ENCODE measurements around the gene CTSD. TPM values are rescaled to one million over a fixed set of nuclear protein-coding genes. Genes with fewer than 3 reads are reported as not detected.

The CTSD gene
- polyA plus RNA-seq, 4 donors: 537 to 799 (median 556) TPM

DNA sequence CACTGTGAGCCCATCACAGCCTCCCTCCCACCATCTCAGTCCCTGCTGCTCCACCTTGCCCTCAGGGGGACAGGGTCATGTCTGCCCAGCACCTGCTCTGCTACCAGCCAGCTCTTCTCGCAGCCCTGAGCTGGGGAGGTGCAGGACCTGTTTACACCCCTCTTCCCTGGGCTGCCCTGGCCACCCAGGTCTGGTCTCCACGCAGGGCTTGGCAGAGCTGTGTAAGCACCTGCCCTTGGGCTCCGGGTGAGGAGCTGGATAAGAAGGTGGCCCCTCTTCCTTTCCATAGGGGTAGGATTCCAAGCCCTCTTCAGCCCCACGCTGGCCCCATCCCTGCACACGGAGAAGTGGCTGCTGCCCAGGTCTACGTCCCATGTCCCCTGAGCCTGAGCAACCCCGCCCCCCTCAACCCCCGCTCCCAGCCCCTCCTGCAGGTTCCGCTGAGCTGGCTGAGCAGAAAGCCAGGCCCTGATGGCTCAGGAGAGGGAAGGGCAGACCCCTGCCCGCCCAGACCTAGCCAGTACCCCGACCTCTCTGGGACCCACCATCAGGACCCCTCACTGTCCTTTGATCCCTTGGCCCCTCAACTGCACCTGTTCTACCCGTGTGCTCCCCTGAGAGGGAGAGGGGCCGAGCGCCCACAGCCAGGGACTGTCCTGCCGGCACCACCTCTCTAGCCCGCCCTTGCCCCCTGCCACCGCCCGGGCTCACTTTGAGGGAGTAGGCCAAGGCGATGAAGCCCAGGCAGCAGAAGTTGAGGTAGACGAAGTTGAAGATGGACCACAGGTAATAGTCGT is 16.6 kb downstream of the CTSD start:
- H3K9me3 ChIP-seq (ENCODE audit: control insufficient read depth in 2 of 2, insufficient read depth in 1 of 2, low read depth in 1 of 2, low read length in 1 of 2): no peaks in the 10 kb centered on the region
- H3K4me1 ChIP-seq (ENCODE audit: control insufficient read depth in 3 of 3, insufficient read depth in 2 of 3, low read depth in 1 of 3, low read length in 2 of 3): no peaks in the 10 kb centered on the region
- H3K27me3 ChIP-seq (ENCODE audit: control insufficient read depth in 3 of 3, insufficient read depth in 3 of 3, low read length in 3 of 3): peaks cover 0 to 48% (median 9%) of the 10 kb centered on the region in 3 donors
- peaks cover 0 to 7% (median 0%) of the 10 kb centered on the region in 3 donors for H3K36me3 ChIP-seq (ENCODE audit: control insufficient read depth in 3 of 3, insufficient read depth in 2 of 3, low read depth in 1 of 3, low read length in 3 of 3)
- FAIRE-seq: no peak
- no peak for DNase-seq
- H3K4me3 ChIP-seq (ENCODE audit: low read depth in 1 of 3, low read length in 3 of 3): no peak overlapping the region
- H3K27ac ChIP-seq (ENCODE audit: low read depth in 1 of 3, low read length in 2 of 3): no peak overlapping the region
- 85 to 93% (median 91%) methylated on average over 19 to 21 of the region's 21 CpGs for WGBS, 3 donors

DNA sequence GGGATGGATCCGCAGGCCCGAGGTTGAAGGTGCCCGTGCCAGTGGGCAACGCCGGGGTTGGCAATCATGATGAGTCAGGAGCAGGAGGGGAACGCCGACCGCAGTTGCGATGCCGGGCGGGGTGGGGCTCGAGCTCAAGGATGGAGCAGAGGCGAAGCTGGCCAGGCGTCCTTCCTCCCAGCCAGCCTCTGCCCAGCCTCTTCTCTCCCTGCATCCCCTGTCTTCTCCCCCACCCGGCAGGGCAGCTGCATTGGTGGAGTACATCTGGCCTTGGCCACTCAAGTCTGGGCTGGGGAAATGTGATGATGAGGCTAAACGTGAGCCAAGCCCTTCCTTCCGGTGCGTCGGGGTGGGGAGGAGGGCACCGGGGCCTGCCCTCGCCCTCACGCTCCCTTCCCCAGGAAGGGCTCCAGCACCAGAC is 17.2 kb downstream of the CTSD start:
- no peak for FAIRE-seq
- Histone ChIP-seq H3K4me3 (ENCODE audit: low read depth in 1 of 3, low read length in 3 of 3) (no peak overlapping the region), H3K4me1 (ENCODE audit: control insufficient read depth in 3 of 3, insufficient read depth in 2 of 3, low read depth in 1 of 3, low read length in 2 of 3) (no peaks in the 10 kb centered on the region), H3K27me3 (ENCODE audit: control insufficient read depth in 3 of 3, insufficient read depth in 3 of 3, low read length in 3 of 3) (peaks cover 0 to 51% (median 9%) of the 10 kb centered on the region in 3 donors), H3K36me3 (ENCODE audit: control insufficient read depth in 3 of 3, insufficient read depth in 2 of 3, low read depth in 1 of 3, low read length in 3 of 3) (peaks cover 0 to 2% (median 0%) of the 10 kb centered on the region in 3 donors), H3K9me3 (ENCODE audit: control insufficient read depth in 2 of 2, insufficient read depth in 1 of 2, low read depth in 1 of 2, low read length in 1 of 2) (no peaks in the 10 kb centered on the region), H3K27ac (ENCODE audit: low read depth in 1 of 3, low read length in 2 of 3) (no peak overlapping the region)
- DNase-seq: no peak
- 83 to 91% (median 91%) methylated on average over 22 of the region's 22 CpGs for WGBS, 3 donors

DNA sequence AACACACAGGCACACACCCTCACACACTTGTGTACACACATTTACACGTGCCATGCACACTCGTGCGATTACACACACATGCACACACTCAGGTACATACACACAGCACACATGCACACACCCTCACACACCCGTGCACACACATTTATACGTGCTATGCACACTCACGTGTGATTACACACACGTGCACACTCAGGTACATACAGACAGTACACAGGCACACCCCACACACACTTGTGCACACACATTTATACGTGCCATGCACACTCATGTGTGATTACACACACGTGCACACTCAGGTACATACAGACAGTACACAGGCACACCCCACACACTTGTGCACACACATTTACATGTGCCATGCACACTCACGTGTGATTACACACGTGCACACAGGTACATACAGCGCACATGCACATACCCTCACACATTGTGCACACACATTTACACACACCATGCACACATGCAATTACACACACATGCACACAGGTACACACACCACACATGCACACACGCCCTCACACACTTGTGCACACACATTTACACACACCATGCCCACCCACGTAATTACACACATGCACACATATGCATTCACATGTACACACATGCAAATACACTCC is 17.9 kb downstream of the CTSD start:
- H3K27ac ChIP-seq (ENCODE audit: low read depth in 1 of 3, low read length in 2 of 3): no peak overlapping the region
- no peak overlapping the region for H3K4me3 ChIP-seq (ENCODE audit: low read depth in 1 of 3, low read length in 3 of 3)
- H3K27me3 ChIP-seq (ENCODE audit: control insufficient read depth in 3 of 3, insufficient read depth in 3 of 3, low read length in 3 of 3): peaks cover 0 to 55% (median 9%) of the 10 kb centered on the region in 3 donors
- H3K9me3 ChIP-seq (ENCODE audit: control insufficient read depth in 2 of 2, insufficient read depth in 1 of 2, low read depth in 1 of 2, low read length in 1 of 2): no peaks in the 10 kb centered on the region
- no peaks in the 10 kb centered on the region for H3K36me3 ChIP-seq (ENCODE audit: control insufficient read depth in 3 of 3, insufficient read depth in 2 of 3, low read depth in 1 of 3, low read length in 3 of 3)
- FAIRE-seq (no peak), DNase-seq (no peak)
- WGBS, 3 donors: 92 to 94% (median 93%) methylated on average over 14 of the region's 14 CpGs
- no peaks in the 10 kb centered on the region for H3K4me1 ChIP-seq (ENCODE audit: control insufficient read depth in 3 of 3, insufficient read depth in 2 of 3, low read depth in 1 of 3, low read length in 2 of 3)

DNA sequence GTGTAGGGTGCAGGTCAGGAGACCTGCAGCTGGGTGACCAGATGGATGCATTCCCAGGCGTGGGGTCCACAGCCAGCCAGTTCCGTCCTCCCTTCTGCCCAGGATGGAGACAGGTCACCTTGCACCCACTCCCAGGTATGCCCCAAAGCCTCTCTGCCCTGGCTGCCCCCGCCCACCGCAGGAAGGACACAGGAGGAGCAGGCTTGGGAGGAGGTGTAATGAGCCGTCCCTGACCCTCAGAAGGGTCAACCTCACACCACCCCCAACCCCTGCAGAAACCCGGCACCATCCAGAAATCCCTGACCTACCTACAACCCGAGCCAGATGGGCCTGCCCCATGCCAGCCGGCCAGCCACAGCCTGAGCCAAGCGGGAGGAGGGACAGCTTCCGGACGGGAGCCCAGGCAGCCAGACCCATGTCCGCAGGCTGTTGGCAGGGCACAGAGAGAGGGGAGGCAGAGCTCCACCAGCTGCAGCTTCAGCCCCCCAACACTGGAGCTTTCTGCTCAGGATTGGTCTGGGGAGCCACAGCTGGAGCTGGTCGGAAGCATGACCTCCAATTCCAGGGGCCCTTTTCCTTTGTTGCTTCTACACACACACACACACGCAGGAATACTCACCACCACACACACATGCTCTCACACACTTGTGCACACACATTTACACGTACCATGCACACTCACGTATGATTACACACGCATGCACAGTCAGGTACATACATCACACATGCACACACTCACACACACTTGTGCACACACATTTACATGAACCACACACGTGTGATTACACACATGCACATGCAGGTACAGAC is 18.6 kb downstream of the CTSD start:
- Histone ChIP-seq H3K27me3 (ENCODE audit: control insufficient read depth in 3 of 3, insufficient read depth in 3 of 3, low read length in 3 of 3) (peaks cover 0 to 48% (median 9%) of the 10 kb centered on the region in 3 donors), H3K4me3 (ENCODE audit: low read depth in 1 of 3, low read length in 3 of 3) (no peak overlapping the region), H3K36me3 (ENCODE audit: control insufficient read depth in 3 of 3, insufficient read depth in 2 of 3, low read depth in 1 of 3, low read length in 3 of 3) (no peaks in the 10 kb centered on the region), H3K27ac (ENCODE audit: low read depth in 1 of 3, low read length in 2 of 3) (no peak overlapping the region), H3K9me3 (ENCODE audit: control insufficient read depth in 2 of 2, insufficient read depth in 1 of 2, low read depth in 1 of 2, low read length in 1 of 2) (no peaks in the 10 kb centered on the region), H3K4me1 (ENCODE audit: control insufficient read depth in 3 of 3, insufficient read depth in 2 of 3, low read depth in 1 of 3, low read length in 2 of 3) (no peaks in the 10 kb centered on the region)
- FAIRE-seq (no peak), DNase-seq (no peak)
- 71 to 79% (median 78%) methylated on average over 16 to 18 of the region's 18 CpGs for WGBS, 3 donors

DNA sequence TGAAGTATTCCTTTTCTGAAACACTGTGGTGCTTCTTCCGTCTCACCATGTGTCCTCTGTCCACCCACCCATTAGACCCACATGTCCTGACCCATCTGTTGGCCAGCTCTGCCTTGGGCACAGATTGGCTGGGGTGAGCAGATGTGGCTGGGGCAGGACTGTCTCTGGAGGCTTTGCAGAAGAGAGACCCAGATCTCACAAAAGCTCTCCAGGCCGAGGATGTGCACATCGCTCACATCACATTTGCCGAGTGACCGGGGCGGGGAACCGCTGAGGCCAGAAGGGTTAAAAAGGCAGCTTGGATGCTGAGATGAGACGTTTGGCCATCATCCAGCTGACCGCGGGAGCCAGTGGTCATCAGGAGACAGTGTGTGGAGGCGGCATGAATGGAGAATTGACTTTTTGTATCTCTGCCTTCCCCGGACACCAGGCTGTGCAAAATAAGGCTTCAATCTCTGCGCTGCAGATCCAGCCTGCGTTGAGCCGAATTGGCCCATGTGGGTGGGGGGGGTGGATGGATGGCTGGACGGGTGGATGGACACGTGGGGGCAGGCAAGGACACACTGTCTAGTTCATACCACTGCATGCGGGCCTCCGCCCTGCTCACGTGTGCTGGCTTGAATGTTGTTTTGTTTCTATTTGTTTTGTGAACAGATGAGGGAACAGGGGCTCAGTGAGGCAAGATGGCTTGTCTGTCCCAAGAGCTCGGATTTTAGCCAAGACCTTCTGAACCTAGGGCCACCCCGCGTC is 19.4 kb downstream of the CTSD start:
- Histone ChIP-seq H3K36me3 (ENCODE audit: control insufficient read depth in 3 of 3, insufficient read depth in 2 of 3, low read depth in 1 of 3, low read length in 3 of 3) (no peaks in the 10 kb centered on the region), H3K4me3 (ENCODE audit: low read depth in 1 of 3, low read length in 3 of 3) (no peak overlapping the region), H3K4me1 (ENCODE audit: control insufficient read depth in 3 of 3, insufficient read depth in 2 of 3, low read depth in 1 of 3, low read length in 2 of 3) (no peaks in the 10 kb centered on the region), H3K27me3 (ENCODE audit: control insufficient read depth in 3 of 3, insufficient read depth in 3 of 3, low read length in 3 of 3) (peaks cover 0 to 45% (median 8%) of the 10 kb centered on the region in 3 donors), H3K9me3 (ENCODE audit: control insufficient read depth in 2 of 2, insufficient read depth in 1 of 2, low read depth in 1 of 2, low read length in 1 of 2) (no peaks in the 10 kb centered on the region), H3K27ac (ENCODE audit: low read depth in 1 of 3, low read length in 2 of 3) (no peak overlapping the region)
- no peak for FAIRE-seq
- no peak for DNase-seq
- WGBS, 3 donors: 66 to 74% (median 69%) methylated on average over 23 of the region's 23 CpGs

DNA sequence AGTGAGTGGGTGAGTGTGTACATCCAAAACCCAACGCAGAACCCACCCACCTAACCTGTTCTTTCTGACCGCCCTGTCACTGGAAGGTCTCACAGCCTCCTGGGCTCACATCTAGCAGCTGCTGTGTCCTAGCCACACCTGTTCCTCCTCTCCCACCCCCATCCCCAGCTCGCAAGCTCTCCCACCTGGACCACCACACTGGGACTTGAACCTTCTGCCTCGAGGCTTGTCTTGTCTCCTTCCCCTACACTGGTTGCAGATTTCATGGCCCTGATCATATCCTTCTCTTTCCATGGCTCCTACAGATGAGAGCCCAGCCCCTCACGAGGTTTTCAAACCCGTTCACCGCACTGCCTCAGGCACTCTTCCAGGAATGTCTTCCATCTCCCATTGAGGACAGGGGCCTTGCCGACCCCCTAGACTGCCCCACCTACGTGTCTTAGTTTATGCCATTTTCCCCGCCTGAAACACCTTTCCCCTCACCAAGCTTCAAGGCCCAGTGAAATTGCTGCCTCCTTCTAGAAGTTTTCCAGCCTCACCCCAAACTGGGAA is 20.1 kb downstream of the CTSD start:
- Histone ChIP-seq H3K27ac (ENCODE audit: low read depth in 1 of 3, low read length in 2 of 3) (no peak overlapping the region), H3K4me3 (ENCODE audit: low read depth in 1 of 3, low read length in 3 of 3) (no peak overlapping the region), H3K36me3 (ENCODE audit: control insufficient read depth in 3 of 3, insufficient read depth in 2 of 3, low read depth in 1 of 3, low read length in 3 of 3) (no peaks in the 10 kb centered on the region), H3K27me3 (ENCODE audit: control insufficient read depth in 3 of 3, insufficient read depth in 3 of 3, low read length in 3 of 3) (peaks cover 0 to 41% (median 3%) of the 10 kb centered on the region in 3 donors), H3K9me3 (ENCODE audit: control insufficient read depth in 2 of 2, insufficient read depth in 1 of 2, low read depth in 1 of 2, low read length in 1 of 2) (no peaks in the 10 kb centered on the region), H3K4me1 (ENCODE audit: control insufficient read depth in 3 of 3, insufficient read depth in 2 of 3, low read depth in 1 of 3, low read length in 2 of 3) (no peaks in the 10 kb centered on the region)
- 74 to 83% (median 75%) methylated on average over 10 of the region's 10 CpGs for WGBS, 3 donors
- DNase-seq: no peak
- no peak for FAIRE-seq

DNA sequence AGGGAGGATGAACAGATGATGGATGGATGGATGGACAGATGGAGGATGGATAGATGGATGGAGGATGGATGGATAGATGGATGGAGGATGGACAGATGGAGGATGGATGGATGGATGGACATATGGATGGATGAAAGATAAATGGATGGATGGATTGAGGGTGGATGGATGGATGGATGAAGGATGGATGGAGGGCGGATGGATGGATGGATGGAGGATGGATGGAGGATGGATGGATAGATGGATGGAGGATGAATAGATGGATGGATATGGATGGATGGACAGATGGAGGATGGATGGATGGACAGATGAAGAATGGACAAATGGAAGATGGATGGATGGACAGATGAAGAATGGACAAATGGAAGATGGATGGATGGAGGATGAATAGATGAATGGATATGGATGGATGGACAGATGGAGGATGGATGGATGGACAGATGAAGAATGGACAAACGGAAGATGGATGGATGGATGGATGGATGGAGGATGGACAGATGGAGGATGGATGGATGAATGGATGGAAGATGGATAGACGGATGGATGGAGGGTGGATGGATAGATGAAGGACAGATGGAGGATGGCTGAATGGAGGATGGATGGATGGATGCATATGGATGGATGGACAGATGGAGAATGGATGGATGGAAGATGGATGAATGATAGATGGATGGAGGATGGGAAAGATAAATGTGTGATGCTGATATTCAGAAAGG is 20.7 kb downstream of the CTSD start:
- DNase-seq (no peak), FAIRE-seq (no peak)
- no peaks in the 10 kb centered on the region for H3K9me3 ChIP-seq (ENCODE audit: control insufficient read depth in 2 of 2, insufficient read depth in 1 of 2, low read depth in 1 of 2, low read length in 1 of 2)
- H3K27me3 ChIP-seq (ENCODE audit: control insufficient read depth in 3 of 3, insufficient read depth in 3 of 3, low read length in 3 of 3): peaks cover 0 to 37% (median 0%) of the 10 kb centered on the region in 3 donors
- no peak overlapping the region for H3K4me3 ChIP-seq (ENCODE audit: low read depth in 1 of 3, low read length in 3 of 3)
- no peaks in the 10 kb centered on the region for H3K4me1 ChIP-seq (ENCODE audit: control insufficient read depth in 3 of 3, insufficient read depth in 2 of 3, low read depth in 1 of 3, low read length in 2 of 3)
- no peaks in the 10 kb centered on the region for H3K36me3 ChIP-seq (ENCODE audit: control insufficient read depth in 3 of 3, insufficient read depth in 2 of 3, low read depth in 1 of 3, low read length in 3 of 3)
- WGBS, 3 donors: 86 to 90% (median 87%) methylated on average over 3 of the region's 3 CpGs
- no peak overlapping the region for H3K27ac ChIP-seq (ENCODE audit: low read depth in 1 of 3, low read length in 2 of 3)
